ENCODE data around the gene NT5C1A.

Gene NT5C1A

GRCh38 chr1:39679821-39680220, 7.9 kb upstream of the NT5C1A start:
- Mint-ChIP-seq H3K9me3 (no peaks in the 10 kb centered on the region), H3K36me3 (no peaks in the 10 kb centered on the region), H3K4me3 (no peak overlapping the region), H3K4me1 (peaks cover 5% of the 10 kb centered on the region), H3K27ac (no peak overlapping the region)
- DNase-seq (ENCODE audit: low spot score in 2 of 2): no peak
- no peak for ATAC-seq

- Mint-ChIP-seq H3K27ac (no peak overlapping the region), H3K36me3 (no peaks in the 10 kb centered on the region), H3K4me3 (no peak overlapping the region), H3K4me1 (no peaks in the 10 kb centered on the region), H3K9me3 (no peaks in the 10 kb centered on the region)
- no peak for DNase-seq (ENCODE audit: low spot score in 2 of 2)
- ATAC-seq: no peak
Observed at GRCh38 chr1:39678889-39679288, 7.0 kb upstream of the NT5C1A start.

DNA sequence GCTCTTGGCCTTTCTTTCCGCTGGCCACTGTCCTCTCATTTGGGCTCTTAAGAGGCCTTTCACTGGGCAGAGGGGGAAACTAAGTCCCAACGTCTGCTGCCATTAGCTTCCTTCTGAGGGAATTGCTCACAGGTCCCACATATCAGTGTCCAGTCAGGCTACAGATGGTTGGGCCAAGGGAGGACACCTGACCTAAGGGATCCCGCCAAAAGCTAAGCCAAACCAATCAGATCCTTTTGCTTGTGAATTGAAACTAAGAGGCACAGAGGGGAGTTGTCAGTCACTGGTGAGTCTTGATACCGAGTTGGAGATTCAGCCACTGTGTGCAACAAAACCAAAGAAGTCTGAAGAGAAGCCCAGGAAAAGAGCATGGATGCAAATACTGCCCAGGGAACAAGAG, 5.7 kb upstream of the NT5C1A start:
- no peaks in the 10 kb centered on the region for H3K36me3 Mint-ChIP-seq
- no peaks in the 10 kb centered on the region for H3K4me1 Mint-ChIP-seq
- ATAC-seq (no peak), DNase-seq (ENCODE audit: low spot score in 2 of 2) (no peak)
- H3K27ac Mint-ChIP-seq: no peak overlapping the region
- no peak overlapping the region for H3K4me3 Mint-ChIP-seq
- H3K9me3 Mint-ChIP-seq: no peaks in the 10 kb centered on the region

GRCh38 chr1:39676948-39677548, 5.1 kb upstream of the NT5C1A start:
- Mint-ChIP-seq H3K4me3 (no peak overlapping the region), H3K9me3 (no peaks in the 10 kb centered on the region), H3K27ac (no peak overlapping the region), H3K36me3 (no peaks in the 10 kb centered on the region), H3K4me1 (no peaks in the 10 kb centered on the region)
- ATAC-seq: no peak
- DNase-seq (ENCODE audit: low spot score in 2 of 2): no peak

DNA sequence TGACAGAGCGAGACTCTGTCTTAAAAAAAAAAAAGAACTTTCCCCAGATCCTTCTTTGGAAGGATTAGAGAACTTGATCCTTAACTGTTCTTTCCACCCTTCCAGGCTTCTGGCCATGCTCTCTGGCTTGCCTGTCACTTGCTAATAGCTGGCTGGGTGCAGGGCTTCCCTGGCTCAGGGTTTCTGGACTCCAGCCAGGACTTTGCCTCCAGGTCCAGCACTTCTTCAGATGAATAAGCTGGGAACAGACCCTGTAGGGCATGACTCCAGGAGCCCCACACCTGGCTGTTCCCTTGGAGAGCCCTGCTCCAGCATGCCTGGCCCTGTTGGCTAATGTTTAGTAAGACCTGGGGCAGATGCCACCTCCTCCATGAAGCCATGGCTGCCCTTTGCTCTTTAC, 3.3 kb upstream of the NT5C1A start:
- H3K9me3 Mint-ChIP-seq: no peaks in the 10 kb centered on the region
- H3K27ac Mint-ChIP-seq: no peak overlapping the region
- no peak for DNase-seq (ENCODE audit: low spot score in 2 of 2)
- H3K4me3 Mint-ChIP-seq: no peak overlapping the region
- no peaks in the 10 kb centered on the region for H3K36me3 Mint-ChIP-seq
- no peak for ATAC-seq
- no peaks in the 10 kb centered on the region for H3K4me1 Mint-ChIP-seq

- DNase-seq (ENCODE audit: low spot score in 2 of 2): no peak
- H3K36me3 Mint-ChIP-seq: no peaks in the 10 kb centered on the region
- ATAC-seq: no peak
- H3K27ac Mint-ChIP-seq: no peak overlapping the region
- H3K4me1 Mint-ChIP-seq: peaks cover 8% of the 10 kb centered on the region
- H3K9me3 Mint-ChIP-seq: no peaks in the 10 kb centered on the region
- H3K4me3 Mint-ChIP-seq: no peak overlapping the region
Observed at GRCh38 chr1:39673215-39673614, 1.3 kb upstream of the NT5C1A start.

GRCh38 chr1:39672551-39672947, 642 bp upstream of the NT5C1A start:
- Mint-ChIP-seq H3K9me3 (no peaks in the 10 kb centered on the region), H3K36me3 (no peaks in the 10 kb centered on the region), H3K4me1 (peaks cover 15% of the 10 kb centered on the region), H3K27ac (no peak overlapping the region), H3K4me3 (peak overlapping the region; percentile 42)
- DNase-seq (ENCODE audit: low spot score in 2 of 2) (no peak), ATAC-seq (no peak)

- Mint-ChIP-seq H3K9me3 (no peaks in the 10 kb centered on the region), H3K27ac (no peak overlapping the region), H3K4me3 (peak overlapping the region; percentile 42), H3K36me3 (no peaks in the 10 kb centered on the region), H3K4me1 (peaks cover 26% of the 10 kb centered on the region)
- ATAC-seq: no peak
- DNase-seq (ENCODE audit: low spot score in 2 of 2): no peak
Observed at GRCh38 chr1:39671433-39671792, 494 bp downstream of the NT5C1A start.

DNA sequence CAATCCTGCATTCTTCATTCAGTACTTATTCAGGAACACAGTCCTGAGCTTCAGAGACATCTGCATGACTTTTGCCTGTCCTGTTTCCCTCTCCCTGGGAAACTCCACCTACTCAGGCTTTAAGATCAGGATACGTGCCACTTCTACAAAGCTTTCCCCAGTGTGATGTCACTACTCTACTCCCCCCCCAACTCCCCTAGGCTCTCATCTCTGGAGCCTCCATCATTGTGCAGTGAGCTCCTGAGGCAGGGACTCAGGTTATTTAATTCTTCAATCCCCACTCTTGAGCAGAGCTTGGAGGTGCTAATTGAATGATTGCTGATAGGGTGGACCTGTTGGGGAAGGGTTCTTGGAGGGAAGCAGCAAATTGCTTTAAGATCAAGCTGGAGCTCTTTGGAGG, 1.2 kb downstream of the NT5C1A start:
- H3K27ac Mint-ChIP-seq: no peak overlapping the region
- ATAC-seq: no peak
- no peaks in the 10 kb centered on the region for H3K36me3 Mint-ChIP-seq
- no peaks in the 10 kb centered on the region for H3K9me3 Mint-ChIP-seq
- H3K4me3 Mint-ChIP-seq: peak overlapping the region; percentile 42
- H3K4me1 Mint-ChIP-seq: peaks cover 32% of the 10 kb centered on the region
- no peak for DNase-seq (ENCODE audit: low spot score in 2 of 2)

GRCh38 chr1:39668894-39669293, 3.0 kb downstream of the NT5C1A start:
- no peak overlapping the region for H3K4me3 Mint-ChIP-seq
- peaks cover 32% of the 10 kb centered on the region for H3K4me1 Mint-ChIP-seq
- ATAC-seq (no peak), DNase-seq (ENCODE audit: low spot score in 2 of 2) (no peak)
- H3K9me3 Mint-ChIP-seq: no peaks in the 10 kb centered on the region
- H3K27ac Mint-ChIP-seq: peak overlapping the region; percentile 53
- no peaks in the 10 kb centered on the region for H3K36me3 Mint-ChIP-seq

GRCh38 chr1:39668111-39668510, 3.8 kb downstream of the NT5C1A start:
- Mint-ChIP-seq H3K4me3 (no peak overlapping the region), H3K36me3 (no peaks in the 10 kb centered on the region), H3K9me3 (no peaks in the 10 kb centered on the region), H3K27ac (no peak overlapping the region), H3K4me1 (peaks cover 32% of the 10 kb centered on the region)
- DNase-seq (ENCODE audit: low spot score in 2 of 2) (no peak), ATAC-seq (no peak)

- Mint-ChIP-seq H3K27ac (peak overlapping the region; percentile 2), H3K4me3 (peak overlapping the region; percentile 1), H3K36me3 (no peaks in the 10 kb centered on the region), H3K4me1 (peaks cover 32% of the 10 kb centered on the region), H3K9me3 (no peaks in the 10 kb centered on the region)
- peak; percentile 96 for ATAC-seq
- DNase-seq (ENCODE audit: low spot score in 2 of 2): peak; percentile 36 to 86
Observed at GRCh38 chr1:39666772-39667171, 5.1 kb downstream of the NT5C1A start.

GRCh38 chr1:39663559-39663958, 8.3 kb downstream of the NT5C1A start:
- ATAC-seq: no peak
- H3K4me1 Mint-ChIP-seq: peaks cover 27% of the 10 kb centered on the region
- no peak for DNase-seq (ENCODE audit: low spot score in 2 of 2)
- no peaks in the 10 kb centered on the region for H3K9me3 Mint-ChIP-seq
- H3K4me3 Mint-ChIP-seq: no peak overlapping the region
- H3K27ac Mint-ChIP-seq: no peak overlapping the region
- H3K36me3 Mint-ChIP-seq: no peaks in the 10 kb centered on the region

DNA sequence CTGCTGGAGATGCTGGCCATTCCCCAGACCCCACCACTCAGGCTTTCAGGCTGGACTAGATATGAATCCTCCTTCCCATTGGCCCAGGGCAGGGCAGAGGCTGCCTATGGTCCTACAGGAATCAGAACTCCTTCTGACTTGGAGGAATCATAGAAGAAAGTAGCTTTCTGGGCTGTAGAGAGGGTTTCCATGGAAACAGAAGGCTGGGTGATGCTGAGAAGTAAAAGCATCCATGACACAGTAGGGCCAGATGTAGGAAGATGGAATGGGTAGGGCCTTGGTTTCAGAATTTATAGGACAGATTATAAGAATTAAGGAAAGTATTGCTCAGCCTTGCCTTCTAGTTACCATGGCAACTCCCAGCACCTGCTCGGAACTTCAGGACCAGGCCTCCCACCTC, 9.0 kb downstream of the NT5C1A start:
- H3K4me1 Mint-ChIP-seq: peaks cover 25% of the 10 kb centered on the region
- H3K9me3 Mint-ChIP-seq: no peaks in the 10 kb centered on the region
- no peaks in the 10 kb centered on the region for H3K36me3 Mint-ChIP-seq
- no peak overlapping the region for H3K27ac Mint-ChIP-seq
- H3K4me3 Mint-ChIP-seq: no peak overlapping the region
- no peak for DNase-seq (ENCODE audit: low spot score in 2 of 2)
- no peak for ATAC-seq

GRCh38 chr1:39659538-39659937, 12.4 kb downstream of the NT5C1A start:
- no peaks in the 10 kb centered on the region for H3K9me3 Mint-ChIP-seq
- no peak overlapping the region for H3K27ac Mint-ChIP-seq
- no peak overlapping the region for H3K4me3 Mint-ChIP-seq
- H3K4me1 Mint-ChIP-seq: peaks cover 14% of the 10 kb centered on the region
- ATAC-seq (no peak), DNase-seq (ENCODE audit: low spot score in 2 of 2) (no peak)
- H3K36me3 Mint-ChIP-seq: no peaks in the 10 kb centered on the region

GRCh38 chr1:39659110-39659509, 12.8 kb downstream of the NT5C1A start:
- H3K4me1 Mint-ChIP-seq: peaks cover 14% of the 10 kb centered on the region
- no peaks in the 10 kb centered on the region for H3K36me3 Mint-ChIP-seq
- no peak overlapping the region for H3K4me3 Mint-ChIP-seq
- no peak for ATAC-seq
- H3K27ac Mint-ChIP-seq: no peak overlapping the region
- no peaks in the 10 kb centered on the region for H3K9me3 Mint-ChIP-seq
- DNase-seq (ENCODE audit: low spot score in 2 of 2): no peak

DNA sequence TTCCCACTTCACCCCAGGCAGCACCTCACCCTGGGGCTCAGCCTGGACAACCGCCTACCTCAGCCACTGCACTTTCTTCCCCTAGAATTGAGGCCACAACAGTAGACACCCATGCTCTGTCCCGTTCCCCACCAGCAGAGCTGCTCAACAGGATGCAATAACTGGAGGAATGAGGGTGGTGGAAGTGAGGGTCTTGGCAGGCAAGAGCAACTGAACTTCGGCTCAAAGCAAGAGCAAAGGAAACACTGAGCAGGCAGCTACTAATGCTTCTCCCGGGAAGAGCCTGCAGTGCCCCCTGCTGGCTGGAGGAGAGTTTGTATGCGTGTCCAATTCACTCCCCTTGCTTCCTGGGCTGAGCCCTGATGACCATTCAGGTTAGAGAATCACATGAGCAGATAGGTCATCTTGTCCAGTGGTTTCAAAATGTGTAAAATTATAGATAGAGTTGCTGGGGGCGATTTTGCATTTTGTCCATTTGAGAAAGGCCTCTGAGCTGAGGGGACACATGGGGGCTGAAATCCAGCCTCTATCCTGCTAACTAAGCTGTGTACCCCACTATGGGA, 13.9 kb downstream of the NT5C1A start:
- ATAC-seq: peak; percentile 74
- peak; percentile 59 to 81 for DNase-seq (ENCODE audit: low spot score in 2 of 2)
- Mint-ChIP-seq H3K9me3 (no peaks in the 10 kb centered on the region), H3K36me3 (no peaks in the 10 kb centered on the region), H3K4me1 (peaks cover 24% of the 10 kb centered on the region), H3K27ac (no peak overlapping the region), H3K4me3 (no peak overlapping the region)

All from stimulated activated effector memory CD8-positive, alpha-beta T cell treated with anti-CD3 and anti-CD28 coated beads, Interleukin-12 subunit alpha, Interleukin-12 subunit beta, amount 100 ng/mL, for 72 hours (primary cell).